ENCODE results near the gene OTOG.

The OTOG gene

GRCh38 chr11:17533341-17533740 is 13.7 kb upstream of the OTOG start:
- Histone ChIP-seq H3K4me3 (replicated peaks; ENCODE audit: low read depth, low read length) (no peak overlapping the region), H3K27me3 (replicated peaks; ENCODE audit: control insufficient read depth, insufficient read depth, low read length) (peaks cover 1% of the 10 kb centered on the region; the same call in 1 of the 2 replicates), H3K36me3 (ENCODE audit: control insufficient read depth, insufficient read depth, low read length) (no peaks in the 10 kb centered on the region)
- no peak for DNase-seq (ENCODE audit: extremely low read depth, insufficient read length)
- no peak for TF ChIP-seq CTCF (IDR thresholded peaks at IDR 0.05; ENCODE audit: insufficient read depth, low read length, poor library complexity, severe bottlenecking)

- no peak for DNase-seq (ENCODE audit: extremely low read depth, insufficient read length)
- no peaks in the 10 kb centered on the region for H3K36me3 ChIP-seq (ENCODE audit: control insufficient read depth, insufficient read depth, low read length)
- H3K27me3 ChIP-seq (replicated peaks; ENCODE audit: control insufficient read depth, insufficient read depth, low read length) = peaks cover 1% of the 10 kb centered on the region
- no peak overlapping the region for H3K4me3 ChIP-seq (replicated peaks; ENCODE audit: low read depth, low read length)
- no peak for TF ChIP-seq CTCF (IDR thresholded peaks at IDR 0.05; ENCODE audit: insufficient read depth, low read length, poor library complexity, severe bottlenecking)
These were observed 13.2 kb upstream of the OTOG start for GRCh38 chr11:17533778-17534415.

GRCh38 chr11:17535488-17535887 is 11.6 kb upstream of the OTOG start:
- TF ChIP-seq CTCF (IDR thresholded peaks at IDR 0.05; ENCODE audit: insufficient read depth, low read length, poor library complexity, severe bottlenecking) = no peak
- Histone ChIP-seq H3K4me3 (replicated peaks; ENCODE audit: low read depth, low read length) (no peak overlapping the region), H3K27me3 (replicated peaks; ENCODE audit: control insufficient read depth, insufficient read depth, low read length) (peaks cover 1% of the 10 kb centered on the region), H3K36me3 (ENCODE audit: control insufficient read depth, insufficient read depth, low read length) (no peaks in the 10 kb centered on the region)
- no peak for DNase-seq (ENCODE audit: extremely low read depth, insufficient read length)

- no peaks in the 10 kb centered on the region for H3K36me3 ChIP-seq (ENCODE audit: control insufficient read depth, insufficient read depth, low read length)
- TF ChIP-seq CTCF (IDR thresholded peaks at IDR 0.05; ENCODE audit: insufficient read depth, low read length, poor library complexity, severe bottlenecking) = no peak
- H3K4me3 ChIP-seq (replicated peaks; ENCODE audit: low read depth, low read length) = no peak overlapping the region
- no peak for DNase-seq (ENCODE audit: extremely low read depth, insufficient read length)
- H3K27me3 ChIP-seq (replicated peaks; ENCODE audit: control insufficient read depth, insufficient read depth, low read length) = peaks cover 1% of the 10 kb centered on the region
These were observed 9.8 kb upstream of the OTOG start for GRCh38 chr11:17537261-17537660.

GRCh38 chr11:17538054-17538453 is 9.0 kb upstream of the OTOG start:
- TF ChIP-seq CTCF (IDR thresholded peaks at IDR 0.05; ENCODE audit: insufficient read depth, low read length, poor library complexity, severe bottlenecking) = no peak

GRCh38 chr11:17538731-17539130 is 8.3 kb upstream of the OTOG start:
- Histone ChIP-seq H3K27me3 (replicated peaks; ENCODE audit: control insufficient read depth, insufficient read depth, low read length) (peaks cover 1% of the 10 kb centered on the region), H3K36me3 (ENCODE audit: control insufficient read depth, insufficient read depth, low read length) (no peaks in the 10 kb centered on the region), H3K4me3 (replicated peaks; ENCODE audit: low read depth, low read length) (no peak overlapping the region)
- DNase-seq (ENCODE audit: extremely low read depth, insufficient read length) = no peak
- TF ChIP-seq CTCF (IDR thresholded peaks at IDR 0.05; ENCODE audit: insufficient read depth, low read length, poor library complexity, severe bottlenecking) = no peak

More at GRCh38 chr11:17538054-17538453, 9.0 kb upstream of the OTOG start:
- H3K27me3 ChIP-seq (replicated peaks; ENCODE audit: control insufficient read depth, insufficient read depth, low read length) = peaks cover 1% of the 10 kb centered on the region
- no peak for DNase-seq (ENCODE audit: extremely low read depth, insufficient read length)
- no peaks in the 10 kb centered on the region for H3K36me3 ChIP-seq (ENCODE audit: control insufficient read depth, insufficient read depth, low read length)
- H3K4me3 ChIP-seq (replicated peaks; ENCODE audit: low read depth, low read length) = no peak overlapping the region
